HTR-8/SVneo (cell line): ENCODE measurements around the gene LRP8.

ENCODE experiments used
- DNase-seq: peaks from one replicate; pipeline ENCODE4 v3.0.0; 2011; ENCODE audit warnings: low spot score, mixed read lengths; ENCODE audit not compliant: insufficient read length
- FAIRE-seq: peaks from 2 replicates; lab custom pipeline; 2011; peaks lifted over from hg19 to GRCh38; lab: Jason Lieb, UNC

LRP8 gene

DNA sequence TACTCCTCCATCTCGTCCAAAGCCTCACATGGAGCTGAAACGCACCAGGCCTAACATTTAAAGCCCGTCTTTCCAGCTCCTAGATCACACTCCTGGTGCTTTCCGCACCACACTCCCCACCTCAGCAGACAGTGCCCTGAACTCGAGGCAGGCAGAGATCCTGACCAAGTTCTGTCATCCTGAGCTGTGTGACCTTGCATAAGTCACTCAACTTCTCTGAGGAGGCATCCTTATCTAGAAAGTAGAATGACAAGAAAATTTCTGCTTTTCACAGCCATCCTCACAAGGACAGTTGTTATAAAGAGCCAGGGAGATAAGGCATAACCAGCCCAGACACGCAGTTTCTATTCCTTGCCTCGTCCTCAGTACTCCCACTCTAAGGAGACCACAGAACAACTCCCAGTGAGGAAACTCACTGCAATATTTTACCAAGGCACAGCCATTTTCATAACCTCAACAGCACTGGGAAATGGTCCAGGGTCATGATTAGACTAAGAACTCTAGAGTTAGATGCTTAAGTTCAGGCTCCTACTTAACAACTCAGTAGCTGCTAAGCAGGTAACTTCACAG, 3.1 kb downstream of the LRP8 start:
- DNase-seq (no peak), FAIRE-seq (no peak)

GRCh38 chr1:53324321-53324720, 3.5 kb downstream of the LRP8 start:
- FAIRE-seq, result no peak
- no peak for DNase-seq

DNA sequence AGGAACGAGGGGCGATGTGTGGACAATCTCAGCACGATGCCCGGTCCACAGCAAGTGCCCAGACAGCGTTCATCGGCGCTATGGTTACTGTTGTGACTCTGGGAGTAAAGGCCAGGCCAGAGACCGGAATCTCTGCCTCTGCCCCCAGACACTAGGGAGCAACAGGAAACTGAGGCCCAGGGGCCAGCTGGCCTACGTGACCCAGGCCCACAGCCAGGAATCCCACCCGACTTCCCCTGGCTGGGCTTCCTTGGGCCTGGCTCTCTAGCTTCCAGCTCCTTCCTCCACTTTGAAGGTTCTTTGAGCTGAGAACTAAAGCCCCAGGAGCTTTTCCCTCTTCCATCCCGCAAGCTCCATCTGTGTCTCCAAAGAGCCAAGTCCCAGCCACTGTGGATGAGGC, 4.6 kb downstream of the LRP8 start:
- DNase-seq (no peak), FAIRE-seq (no peak)

DNA sequence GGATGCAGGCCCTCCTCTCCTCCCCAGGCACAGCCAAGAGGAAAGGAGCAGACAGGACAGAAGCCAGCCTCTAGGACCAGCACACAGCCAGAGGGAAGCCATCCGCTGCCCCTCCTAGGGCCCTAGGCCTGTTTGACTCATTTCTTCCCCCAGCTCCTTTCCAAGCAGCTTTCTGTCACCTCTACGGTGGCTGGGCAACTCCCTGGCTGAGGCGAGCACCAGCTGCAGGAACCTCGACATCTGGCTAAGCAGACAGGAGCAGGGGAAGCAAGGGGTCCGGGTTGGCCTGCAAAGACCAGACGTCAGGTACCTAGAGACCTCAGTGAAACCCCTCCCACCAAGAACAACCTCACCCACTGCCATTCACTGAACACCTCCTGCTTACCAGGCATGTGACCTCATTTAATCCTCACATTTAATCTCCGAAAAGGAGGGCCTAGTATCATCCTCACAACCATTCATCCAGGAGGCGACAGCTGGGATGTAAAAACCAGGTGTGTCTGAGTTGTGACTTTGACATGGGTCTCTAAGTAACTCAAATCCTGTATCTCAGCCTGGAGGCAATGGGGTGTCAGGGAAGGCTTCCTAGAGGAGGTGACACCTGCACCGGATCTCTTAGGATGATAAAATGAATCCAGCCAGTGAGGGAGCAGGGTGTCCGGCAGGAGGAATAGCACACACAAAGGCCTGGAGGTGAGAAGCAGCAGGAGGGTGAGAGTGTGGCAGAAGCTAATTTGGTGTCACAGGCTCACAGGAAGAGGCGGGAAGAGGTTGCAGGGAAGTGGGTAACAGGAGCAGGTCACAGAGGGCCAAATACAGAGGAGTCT, 5.9 kb downstream of the LRP8 start:
- DNase-seq (no peak), FAIRE-seq (no peak)

GRCh38 chr1:53321366-53321765, 6.5 kb downstream of the LRP8 start:
- no peak for DNase-seq
- FAIRE-seq, result no peak

DNA sequence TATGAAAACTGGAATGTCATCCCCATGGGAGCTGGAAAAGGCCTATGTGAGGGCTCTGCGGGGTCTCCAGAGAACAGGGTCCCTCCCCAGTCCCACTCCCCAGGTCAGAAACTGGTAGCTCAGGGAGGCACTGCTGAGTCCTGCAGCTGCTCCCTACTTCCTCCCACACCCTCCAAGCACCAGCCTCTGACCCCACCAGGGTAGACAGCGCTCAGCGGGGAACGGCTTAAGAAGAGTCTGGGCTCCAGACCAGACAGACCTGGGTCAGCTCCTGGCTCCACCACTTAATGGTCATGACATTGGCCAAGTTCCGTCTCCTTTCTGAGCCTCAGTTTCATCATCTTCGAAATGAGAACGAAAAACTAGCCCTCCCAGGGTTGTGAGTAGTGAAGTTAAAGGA, 7.2 kb downstream of the LRP8 start:
- DNase-seq (no peak), FAIRE-seq (no peak)

- DNase-seq, result no peak
- no peak for FAIRE-seq
Observed at GRCh38 chr1:53319296-53320101, 8.4 kb downstream of the LRP8 start.

DNA sequence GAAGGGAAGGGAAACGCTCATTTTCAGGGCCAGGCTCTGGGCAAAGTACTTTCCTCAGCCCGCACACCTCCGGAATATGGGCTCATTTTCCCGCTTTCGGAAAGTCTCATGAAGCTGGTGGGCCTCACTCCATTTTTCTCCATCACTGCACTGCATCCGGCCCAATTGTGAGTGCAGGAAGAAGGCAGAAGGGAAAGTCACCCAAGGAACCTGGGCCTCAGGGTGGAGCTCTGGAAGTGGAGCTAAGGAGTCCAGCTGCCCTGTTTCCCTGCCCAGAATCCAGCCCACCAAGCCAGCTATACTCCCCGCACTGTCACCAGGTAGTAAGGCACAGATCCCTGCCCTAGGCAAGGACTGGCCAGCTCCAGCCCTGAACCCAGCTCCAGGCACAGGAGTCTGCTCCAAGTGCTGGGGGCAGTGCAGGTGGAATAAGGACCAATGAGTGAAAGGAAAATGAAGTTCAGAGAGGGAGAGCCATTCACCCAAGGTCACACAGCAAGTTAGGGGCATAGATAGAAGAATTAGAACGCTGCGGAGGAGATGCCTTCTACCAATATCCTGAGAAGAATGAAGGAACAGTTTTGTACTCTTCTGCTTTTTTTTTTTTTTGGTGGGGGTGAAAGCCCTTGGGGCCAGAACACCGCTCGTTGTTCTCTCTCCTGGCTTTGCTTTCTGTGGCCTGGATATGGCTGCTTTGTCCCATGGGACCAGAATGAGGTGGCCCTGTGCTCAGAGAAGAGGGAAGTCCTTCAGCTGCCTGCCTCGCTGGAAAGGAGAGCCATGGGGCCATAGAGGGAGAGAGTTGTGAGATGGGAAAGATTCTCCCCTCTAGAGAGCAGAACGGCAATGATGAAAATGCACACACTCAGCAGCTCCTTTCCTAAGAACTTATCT, 10.0 kb downstream of the LRP8 start:
- FAIRE-seq, result no peak
- DNase-seq, result no peak

DNA sequence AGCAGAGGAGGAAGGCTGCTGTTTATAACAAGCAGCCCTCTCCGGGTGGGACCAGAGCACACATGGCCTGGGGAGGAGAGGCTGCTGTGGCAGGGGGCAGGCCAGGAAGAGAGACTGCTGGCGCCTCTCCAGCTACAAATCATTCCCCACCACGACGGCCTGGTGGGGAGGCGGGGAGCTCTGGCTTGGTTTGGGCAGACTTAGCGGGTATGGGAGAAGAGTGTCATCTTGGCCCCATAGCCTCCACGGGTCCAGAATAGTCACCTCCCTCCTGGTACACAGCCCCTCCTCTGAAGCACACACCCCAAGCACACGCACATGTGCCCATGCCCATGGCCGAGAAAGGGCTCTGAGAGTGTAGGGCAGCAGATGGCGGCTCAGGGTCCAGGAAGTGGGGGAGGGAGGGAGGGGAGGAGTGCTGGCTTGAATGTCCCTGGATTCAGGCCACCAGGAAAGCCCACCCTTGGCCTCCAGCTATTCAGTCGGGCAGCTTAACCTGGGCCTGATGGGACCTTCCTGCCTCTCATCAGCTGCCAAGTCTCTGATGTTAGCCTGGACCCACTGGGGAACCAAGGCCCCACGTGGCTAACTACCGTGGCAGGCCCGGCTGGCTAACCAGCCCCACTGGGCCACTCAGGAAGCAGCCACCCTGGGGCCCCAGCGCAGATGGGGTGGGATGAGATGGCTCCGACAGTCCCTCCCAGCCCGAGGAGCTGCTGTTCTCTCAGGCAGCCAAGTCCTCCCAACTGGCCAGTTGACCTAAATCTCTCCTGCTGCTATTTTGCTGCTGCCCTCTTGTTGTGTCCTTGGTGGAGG, 10.9 kb downstream of the LRP8 start:
- no peak for FAIRE-seq
- DNase-seq, result no peak

DNA sequence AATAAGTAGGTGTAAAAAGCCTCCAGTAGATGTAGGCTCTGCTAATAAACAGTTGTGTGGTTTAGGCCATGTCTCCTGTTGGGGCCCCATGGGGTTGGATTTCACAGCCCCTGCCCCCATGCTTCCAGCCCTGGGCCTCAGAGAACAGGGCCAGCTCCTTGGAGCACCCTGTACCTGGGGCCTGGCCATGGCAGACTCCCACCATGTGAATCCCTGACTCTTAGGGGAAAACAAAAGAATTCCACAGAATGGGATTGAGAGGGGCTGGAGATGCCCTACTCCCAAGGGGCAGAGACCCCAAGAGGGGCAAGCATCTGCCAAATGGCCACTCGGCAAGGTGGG, 11.5 kb downstream of the LRP8 start:
- FAIRE-seq, result no peak
- DNase-seq, result no peak

- FAIRE-seq, result no peak
- no peak for DNase-seq
Observed at GRCh38 chr1:53315456-53316423, 12.1 kb downstream of the LRP8 start.

GRCh38 chr1:53315046-53315445, 12.8 kb downstream of the LRP8 start:
- DNase-seq (no peak), FAIRE-seq (no peak)

- no peak for DNase-seq
- FAIRE-seq, result no peak
Observed at GRCh38 chr1:53314606-53315005, 13.3 kb downstream of the LRP8 start.

- no peak for DNase-seq
- FAIRE-seq, result no peak
Observed at GRCh38 chr1:53314096-53314495, 13.8 kb downstream of the LRP8 start.

- DNase-seq, result no peak
- FAIRE-seq, result no peak
Observed at GRCh38 chr1:53313556-53313955, 14.3 kb downstream of the LRP8 start.

GRCh38 chr1:53311702-53312305, 16.1 kb downstream of the LRP8 start:
- FAIRE-seq (no peak), DNase-seq (no peak)

DNA sequence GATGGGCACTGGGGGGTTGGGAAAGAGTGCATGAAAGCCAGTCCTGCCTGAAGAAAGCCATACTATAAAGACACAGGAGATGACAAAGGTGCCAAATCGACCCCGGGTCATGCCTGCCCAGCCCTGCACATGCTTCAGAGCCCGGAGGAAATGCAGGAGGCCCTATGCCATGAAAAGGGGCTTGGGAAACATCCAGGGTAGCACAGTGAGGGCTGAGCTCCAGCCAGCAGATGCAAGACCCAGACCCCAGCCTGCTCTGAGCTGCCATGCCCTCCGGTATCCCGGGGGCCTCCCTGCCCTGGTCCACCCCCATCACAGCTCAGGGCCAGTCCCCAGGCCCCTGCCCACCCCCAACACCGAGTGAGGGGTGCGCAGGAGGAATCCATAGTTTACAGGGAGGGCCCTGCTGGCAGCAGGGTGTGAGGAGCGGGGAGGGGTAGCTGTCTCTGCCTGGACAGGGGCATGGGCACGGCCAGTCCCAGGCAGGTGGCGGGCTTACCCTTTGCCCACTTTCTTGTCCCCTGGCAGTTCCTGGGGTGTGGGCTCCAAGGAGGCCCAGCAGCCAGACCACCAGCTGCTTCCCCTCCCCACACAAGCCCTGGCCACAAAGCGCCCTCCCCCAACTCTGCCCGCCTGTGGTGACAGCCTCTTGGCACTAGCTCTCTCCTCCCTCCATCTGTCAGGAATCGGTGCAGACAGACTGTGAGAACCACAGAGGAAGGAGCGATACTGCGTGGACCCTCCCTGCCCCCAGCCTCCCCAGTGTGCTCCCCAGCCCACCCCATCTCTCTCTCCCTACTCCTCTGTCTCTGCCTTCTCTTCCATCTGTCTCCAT, 16.8 kb downstream of the LRP8 start:
- no peak for FAIRE-seq
- DNase-seq, result no peak
